Epithelial cell of esophagus (primary cell): ENCODE measurements around the gene GRIP1.

Experiments used
- DNase-seq: peaks from one replicate; pipeline ENCODE4 v3.0.0; 2010; ENCODE audit warnings: low read depth
- H3K4me3 ChIP-seq: 2 replicates; pipeline ENCODE4 v1.5.1; 2011; ENCODE audit warnings: mild to moderate bottlenecking, low read length, control low read depth
- TF ChIP-seq, protein P1 (sequence below): IDR thresholded peaks from 2 replicates; pipeline ENCODE4 v1.5.1; 2011; ENCODE audit warnings: low read depth, mild to moderate bottlenecking, low read length, control low read depth, inconsistent platforms; ENCODE audit not compliant: insufficient read depth; ENCODE audit errors: missing control alignments

GRIP1 gene

DNA sequence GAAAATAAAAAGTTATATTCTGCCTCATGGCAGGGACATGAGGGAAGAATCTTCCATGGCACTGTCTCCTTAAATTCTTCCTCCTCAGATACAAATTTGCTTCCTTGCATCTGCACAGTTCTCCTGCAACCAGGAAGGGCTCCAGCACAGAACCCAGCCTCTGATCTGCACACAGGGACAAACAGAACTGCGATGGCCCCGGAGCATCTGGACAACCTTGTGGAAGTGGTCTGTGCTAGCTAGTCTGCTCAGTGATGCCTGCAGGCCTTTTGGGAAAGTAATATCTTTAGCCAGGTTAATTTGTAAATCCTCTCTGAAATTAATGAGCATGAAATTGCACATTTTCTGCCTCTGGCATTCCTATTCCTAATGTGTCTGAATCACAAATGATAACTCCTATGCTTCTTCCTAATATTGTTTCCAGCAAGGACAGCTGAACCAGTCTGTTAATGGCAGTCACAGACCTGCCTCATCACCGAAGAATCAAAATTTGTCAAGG, 74.8 kb downstream of the GRIP1 start:
- H3K4me3 ChIP-seq, result no peak overlapping the region
- TF ChIP-seq, protein P1, sequence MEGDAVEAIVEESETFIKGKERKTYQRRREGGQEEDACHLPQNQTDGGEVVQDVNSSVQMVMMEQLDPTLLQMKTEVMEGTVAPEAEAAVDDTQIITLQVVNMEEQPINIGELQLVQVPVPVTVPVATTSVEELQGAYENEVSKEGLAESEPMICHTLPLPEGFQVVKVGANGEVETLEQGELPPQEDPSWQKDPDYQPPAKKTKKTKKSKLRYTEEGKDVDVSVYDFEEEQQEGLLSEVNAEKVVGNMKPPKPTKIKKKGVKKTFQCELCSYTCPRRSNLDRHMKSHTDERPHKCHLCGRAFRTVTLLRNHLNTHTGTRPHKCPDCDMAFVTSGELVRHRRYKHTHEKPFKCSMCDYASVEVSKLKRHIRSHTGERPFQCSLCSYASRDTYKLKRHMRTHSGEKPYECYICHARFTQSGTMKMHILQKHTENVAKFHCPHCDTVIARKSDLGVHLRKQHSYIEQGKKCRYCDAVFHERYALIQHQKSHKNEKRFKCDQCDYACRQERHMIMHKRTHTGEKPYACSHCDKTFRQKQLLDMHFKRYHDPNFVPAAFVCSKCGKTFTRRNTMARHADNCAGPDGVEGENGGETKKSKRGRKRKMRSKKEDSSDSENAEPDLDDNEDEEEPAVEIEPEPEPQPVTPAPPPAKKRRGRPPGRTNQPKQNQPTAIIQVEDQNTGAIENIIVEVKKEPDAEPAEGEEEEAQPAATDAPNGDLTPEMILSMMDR, result no peak
- no peak for DNase-seq

DNA sequence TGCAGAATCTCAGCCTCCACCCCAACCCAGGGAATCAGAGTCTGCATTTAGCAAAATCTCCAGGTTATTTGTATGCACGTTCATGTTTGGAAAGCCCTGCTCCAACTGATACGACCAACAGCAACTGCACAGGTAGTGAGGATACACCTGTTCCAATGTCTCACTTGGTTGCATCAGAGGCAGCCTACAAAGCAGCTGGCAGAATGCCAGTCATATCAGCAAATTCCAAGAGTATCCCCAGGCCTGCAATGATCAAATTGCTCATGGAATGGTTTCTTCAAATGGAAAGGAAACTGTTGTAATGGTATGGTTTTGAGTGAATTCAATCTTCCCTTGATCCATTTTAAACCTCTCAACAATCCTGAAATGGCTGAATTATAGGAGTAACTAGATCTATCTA, 75.4 kb downstream of the GRIP1 start:
- TF ChIP-seq, protein P1, result no peak
- peak; percentile 43 for DNase-seq
- no peak overlapping the region for H3K4me3 ChIP-seq

DNA sequence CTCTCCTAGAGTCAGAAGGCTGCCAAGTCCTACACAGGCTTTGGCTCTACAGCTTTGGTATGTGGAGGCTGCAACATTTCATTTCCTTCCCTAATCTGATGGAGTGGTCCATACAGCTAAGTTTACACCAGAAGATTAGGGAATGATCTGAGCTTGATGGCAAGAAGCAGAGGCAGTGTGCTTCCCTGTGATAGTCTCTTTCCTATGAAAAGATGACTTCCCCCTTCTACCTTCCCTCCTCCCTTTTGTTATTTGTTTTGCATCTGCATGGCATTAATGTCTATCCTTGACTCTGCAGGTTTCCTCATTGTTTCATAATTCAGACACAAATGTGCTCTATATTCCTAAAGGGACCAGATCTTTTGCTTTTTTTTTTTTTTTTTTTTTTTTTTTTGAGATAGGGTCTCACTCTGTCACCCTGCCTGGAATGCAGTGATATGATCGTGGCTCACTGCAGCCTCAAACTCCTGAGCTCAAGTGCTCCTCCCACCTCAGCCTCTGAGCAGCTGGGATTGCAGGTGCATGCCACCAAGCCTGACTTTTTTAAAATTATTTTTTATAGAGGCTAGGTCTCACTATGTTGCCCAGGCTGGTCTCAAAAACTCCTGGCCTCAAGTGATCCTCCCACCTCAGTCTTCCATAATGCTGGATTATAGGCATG, 76.3 kb downstream of the GRIP1 start:
- DNase-seq, result no peak
- TF ChIP-seq, protein P1, result no peak

DNA sequence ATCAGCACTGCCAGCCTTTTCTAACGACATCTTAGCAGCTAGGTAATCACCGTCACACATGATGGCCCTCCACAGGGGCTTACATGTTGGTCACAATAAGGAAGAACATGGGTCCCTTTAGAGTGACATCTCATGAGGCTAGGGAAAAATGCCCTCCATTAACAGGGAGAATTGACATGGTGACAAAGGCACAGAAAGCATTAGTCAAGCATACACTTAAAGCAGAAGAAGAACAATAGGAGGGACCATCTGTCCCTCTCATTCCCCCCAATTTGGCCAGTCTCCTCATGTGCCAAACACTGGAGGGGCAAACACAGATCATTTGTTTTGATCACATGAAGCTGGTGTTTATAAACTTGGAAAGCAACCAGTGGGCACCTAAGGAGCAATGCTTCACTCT, 78.0 kb downstream of the GRIP1 start:
- TF ChIP-seq, protein P1, result no peak
- no peak overlapping the region for H3K4me3 ChIP-seq
- DNase-seq, result no peak

More for the DNA sequence above, 76.3 kb downstream of the GRIP1 start:
- no peak overlapping the region for H3K4me3 ChIP-seq

DNA sequence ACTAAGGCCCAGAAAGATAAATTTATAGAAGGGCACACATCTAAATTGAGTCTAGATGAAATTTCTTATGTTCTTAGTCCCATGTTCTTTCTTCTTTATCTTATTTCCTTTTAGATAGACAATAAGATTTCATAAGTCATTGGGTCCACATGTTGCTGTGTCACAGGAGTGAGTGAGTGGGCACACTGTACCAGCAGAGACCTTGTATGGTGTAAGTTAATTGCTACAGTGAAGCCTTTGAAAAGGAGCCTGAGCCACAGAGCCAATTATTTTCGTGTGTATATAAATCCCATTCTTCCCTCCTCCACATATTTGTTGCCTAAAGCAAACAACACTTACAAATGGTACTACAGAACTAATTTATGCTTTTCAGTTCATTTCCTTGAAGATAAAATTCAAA, 79.1 kb downstream of the GRIP1 start:
- H3K4me3 ChIP-seq, result no peak overlapping the region
- TF ChIP-seq, protein P1, result no peak
- DNase-seq, result no peak

DNA sequence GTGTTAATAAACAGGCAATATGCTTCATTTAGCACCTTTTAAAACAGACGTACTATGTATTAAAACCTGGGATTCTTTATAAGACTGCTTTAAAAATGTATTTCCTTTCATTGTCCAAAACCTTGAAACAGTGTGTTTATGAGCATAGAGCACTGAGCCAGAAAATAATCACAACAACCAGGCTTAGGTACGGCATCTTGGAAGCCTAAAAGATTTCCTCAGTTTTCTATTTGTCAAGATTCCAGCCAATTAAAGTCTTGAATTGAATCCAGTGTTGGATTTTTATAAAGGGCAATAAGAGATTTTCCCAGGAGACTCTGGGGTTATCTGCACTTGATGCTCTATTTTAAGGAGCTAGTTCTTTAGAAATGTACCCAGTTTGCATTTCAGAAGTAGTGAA, 80.3 kb downstream of the GRIP1 start:
- DNase-seq, result no peak
- TF ChIP-seq, protein P1, result no peak
- no peak overlapping the region for H3K4me3 ChIP-seq

DNA sequence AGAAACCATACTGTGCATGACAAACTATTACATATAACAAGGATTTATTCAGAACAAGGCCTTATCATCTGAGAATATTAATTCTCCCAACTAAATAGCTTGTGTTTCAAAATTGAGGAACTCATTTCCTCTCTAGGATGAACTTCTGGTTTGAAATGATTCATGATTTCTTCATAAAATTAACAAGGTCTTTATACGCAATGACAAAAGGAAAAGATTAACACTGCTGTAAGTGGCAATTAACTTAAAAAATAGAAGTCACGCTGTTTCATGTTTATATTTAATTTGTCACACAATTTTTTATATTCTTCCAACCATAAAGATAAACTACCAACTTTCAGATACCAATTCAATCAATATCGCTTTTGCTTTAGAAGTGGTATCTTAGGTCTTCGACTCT, 80.8 kb downstream of the GRIP1 start:
- TF ChIP-seq, protein P1, result no peak
- DNase-seq, result no peak
- no peak overlapping the region for H3K4me3 ChIP-seq
